Esophagus squamous epithelium (tissue), 5 donors: ENCODE results near the gene CHST3. TPM values are rescaled to one million over a fixed set of nuclear protein-coding genes. Genes with fewer than 3 reads are reported as not detected.
"Not testable (repeated sequence)": the region's sequence is repeated elsewhere in the genome, so short reads cannot be mapped to it uniquely, and the experiment has no call there.

Experiments used
- DNase-seq: peaks from one replicate; lab custom pipeline; 2025; lab: John Stamatoyannopoulos, UW
- H3K27ac ChIP-seq, 4 donors: fragments of 200-600 bp; sonication (generic); one replicate each; pipeline ENCODE4 v1.5.1; 2016 to 2019; ENCODE audit warnings: mild to moderate bottlenecking in 1 of 4
- H3K27me3 ChIP-seq, 4 donors: fragments of 200-600 bp; sonication (generic); 1 replicate in 3 of 4; 2 replicates in 1 of 4; pipeline versions ENCODE4 v1.5.1 to v1.6.0; 2017 to 2021; ENCODE audit warnings: antibody characterized with exemption in 1 of 4
- H3K36me3 ChIP-seq, 3 donors: fragments of 200-600 bp; sonication (generic); one replicate each; pipeline ENCODE4 v1.5.1; 2016 to 2019
- H3K4me1 ChIP-seq, 3 donors: fragments of 200-600 bp; sonication (generic); one replicate each; pipeline ENCODE4 v1.5.1; 2017 to 2019
- H3K4me3 ChIP-seq, 4 donors: fragments of 200-600 bp; sonication (generic); 1 replicate in 3 of 4; 2 replicates in 1 of 4; pipeline ENCODE4 v1.5.1; 2016 to 2019; ENCODE audit warnings: mild to moderate bottlenecking in 2 of 4, moderate library complexity in 1 of 4
- H3K9me3 ChIP-seq, 3 donors: fragments of 200-600 bp; sonication (generic); one replicate each; pipeline ENCODE4 v1.5.1; 2016 to 2019
- POLR2A ChIP-seq, 4 donors: fragments of 450-650 bp; IDR thresholded peaks; one replicate each; pipeline ENCODE4 v1.6.1; 2017; ENCODE audit warnings: antibody characterized with exemption in 4 of 4, mild to moderate bottlenecking in 4 of 4, moderate library complexity in 3 of 4
- WGBS, 2 donors: methylation state at CpG; one replicate each; pipeline ENCODE4 v1.1.5; 2018; 5-methylcytosine and 5-hydroxymethylcytosine counted together
- intact Hi-C: fragments of 100-400 bp; cut with DNase I; formaldehyde crosslinking; loops from one replicate; pipeline ENCODE4 v1.15.0; 2022
- total RNA-seq, 4 donors: library from RNA; depleted of rRNA; stranded (reverse); fragments of >200 nt; gene quantifications; one replicate each; pipeline ENCODE4 v1.1.0, GENCODE V29; 2016
- TF ChIP-seq, protein P1 (sequence below), 6 experiments: fragments of 450-650 bp in 4 of 6; fragments of 200-600 bp in 2 of 6; sonication (generic) in 2 of 6; IDR thresholded peaks; one replicate each; pipeline ENCODE4 v1.5.1; 2016 to 2019; ENCODE audit warnings: antibody characterized with exemption in 6 of 6, mild to moderate bottlenecking in 4 of 6, moderate library complexity in 4 of 6
- donor health status: DM: yes; HTN: yes; CAD: no.

The CHST3 gene
- total RNA-seq, 4 donors from 2014 or later = 5.3 to 15.4 (median 9.6) TPM

DNA sequence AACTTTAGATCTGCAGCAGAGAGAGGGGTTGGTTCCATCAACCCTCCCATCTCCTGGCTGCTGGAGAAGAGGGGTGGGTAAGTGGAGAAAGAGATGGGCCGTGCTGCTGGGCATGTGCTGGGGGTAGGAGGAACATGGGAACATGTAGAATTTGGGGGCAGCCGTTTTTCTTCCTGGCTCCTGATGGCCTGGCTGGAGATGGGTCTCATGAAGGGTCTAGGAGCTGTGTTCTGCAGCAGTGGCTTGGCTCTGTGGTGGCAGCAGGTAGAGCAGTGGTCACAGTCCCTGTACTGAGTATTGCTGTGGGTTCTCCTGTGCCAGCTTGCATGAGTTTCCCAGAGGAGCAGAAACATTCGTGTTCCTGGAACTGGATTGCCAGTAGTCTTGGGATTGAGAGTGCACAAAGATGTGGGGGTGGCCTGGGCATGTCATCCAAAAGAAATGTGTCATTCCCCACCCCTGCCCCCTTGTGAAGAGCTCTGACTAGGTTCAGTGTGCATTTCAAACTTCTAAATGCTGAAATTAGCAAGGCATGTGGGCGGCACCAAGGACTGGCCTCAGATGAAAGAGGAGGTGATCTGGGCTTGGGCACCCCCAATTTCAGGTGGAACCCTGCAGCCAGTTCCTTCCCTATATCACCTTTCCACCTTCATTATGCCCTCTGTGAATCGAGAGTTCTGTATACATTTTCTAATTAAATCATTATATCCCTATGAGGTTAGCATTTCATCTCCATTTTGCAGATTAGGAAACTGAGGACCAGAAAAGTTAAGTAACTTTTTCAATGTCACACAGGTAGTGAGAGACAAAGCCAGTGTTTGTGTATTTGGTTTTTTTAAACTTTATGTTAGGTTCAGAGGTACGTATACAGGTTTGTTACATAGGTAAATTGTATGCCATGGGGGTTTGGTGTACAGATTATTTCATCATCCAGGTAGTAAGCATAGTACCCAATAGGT lies 2.1 kb downstream of the CHST3 start:
- DNase-seq = no peak
- Histone ChIP-seq H3K4me1 (peaks cover 42 to 85% (median 48%) of the 10 kb centered on the region in 3 donors), H3K27ac (peak overlapping the region; percentile 91 to 96 (median 96)), H3K36me3 (no peaks in the 10 kb centered on the region), H3K9me3 (no peaks in the 10 kb centered on the region), H3K27me3 (peaks cover 0 to 21% (median 0%) of the 10 kb centered on the region in 4 donors), H3K4me3 (peak overlapping the region; percentile 63 to 86 (median 83))
- 45 to 46% methylated on average over 4 to 5 of the region's 6 CpGs for WGBS, 2 donors
- TF ChIP-seq, protein P1, sequence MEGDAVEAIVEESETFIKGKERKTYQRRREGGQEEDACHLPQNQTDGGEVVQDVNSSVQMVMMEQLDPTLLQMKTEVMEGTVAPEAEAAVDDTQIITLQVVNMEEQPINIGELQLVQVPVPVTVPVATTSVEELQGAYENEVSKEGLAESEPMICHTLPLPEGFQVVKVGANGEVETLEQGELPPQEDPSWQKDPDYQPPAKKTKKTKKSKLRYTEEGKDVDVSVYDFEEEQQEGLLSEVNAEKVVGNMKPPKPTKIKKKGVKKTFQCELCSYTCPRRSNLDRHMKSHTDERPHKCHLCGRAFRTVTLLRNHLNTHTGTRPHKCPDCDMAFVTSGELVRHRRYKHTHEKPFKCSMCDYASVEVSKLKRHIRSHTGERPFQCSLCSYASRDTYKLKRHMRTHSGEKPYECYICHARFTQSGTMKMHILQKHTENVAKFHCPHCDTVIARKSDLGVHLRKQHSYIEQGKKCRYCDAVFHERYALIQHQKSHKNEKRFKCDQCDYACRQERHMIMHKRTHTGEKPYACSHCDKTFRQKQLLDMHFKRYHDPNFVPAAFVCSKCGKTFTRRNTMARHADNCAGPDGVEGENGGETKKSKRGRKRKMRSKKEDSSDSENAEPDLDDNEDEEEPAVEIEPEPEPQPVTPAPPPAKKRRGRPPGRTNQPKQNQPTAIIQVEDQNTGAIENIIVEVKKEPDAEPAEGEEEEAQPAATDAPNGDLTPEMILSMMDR (IDR thresholded peaks at IDR 0.05) = no peak
- no peak for TF ChIP-seq POLR2A (IDR thresholded peaks at IDR 0.05)
- intact Hi-C loops = no loop called here

DNA sequence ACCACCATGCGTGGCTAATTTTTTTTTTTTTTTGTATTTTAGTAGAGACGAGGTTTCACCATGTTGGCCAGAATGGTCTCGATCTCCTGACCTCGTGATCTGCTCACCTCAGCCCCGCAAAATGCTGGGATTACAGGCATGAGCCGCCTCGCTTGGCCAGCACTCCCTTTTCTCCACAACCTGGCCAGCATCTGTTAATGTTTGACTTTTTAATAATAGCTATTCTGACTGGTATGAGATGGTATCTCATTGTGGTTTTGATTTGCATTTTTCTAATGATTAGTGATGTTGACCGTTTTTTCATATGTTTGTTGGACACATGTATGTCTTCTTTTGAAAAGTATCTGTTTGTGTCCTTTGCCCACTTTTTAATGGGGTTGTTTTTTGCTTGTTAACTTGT lies 3.8 kb downstream of the CHST3 start:
- peaks cover 0 to 21% (median 0%) of the 10 kb centered on the region in 4 donors for H3K27me3 ChIP-seq
- intact Hi-C loops, H3K9me3 ChIP-seq, H3K27ac ChIP-seq, H3K4me3 ChIP-seq, H3K36me3 ChIP-seq, DNase-seq: not testable (repeated sequence)
- peaks cover 54 to 98% (median 63%) of the 10 kb centered on the region in 3 donors for H3K4me1 ChIP-seq
- WGBS, 2 donors = 61 to 65% methylated on average over 7 to 8 of the region's 8 CpGs

DNA sequence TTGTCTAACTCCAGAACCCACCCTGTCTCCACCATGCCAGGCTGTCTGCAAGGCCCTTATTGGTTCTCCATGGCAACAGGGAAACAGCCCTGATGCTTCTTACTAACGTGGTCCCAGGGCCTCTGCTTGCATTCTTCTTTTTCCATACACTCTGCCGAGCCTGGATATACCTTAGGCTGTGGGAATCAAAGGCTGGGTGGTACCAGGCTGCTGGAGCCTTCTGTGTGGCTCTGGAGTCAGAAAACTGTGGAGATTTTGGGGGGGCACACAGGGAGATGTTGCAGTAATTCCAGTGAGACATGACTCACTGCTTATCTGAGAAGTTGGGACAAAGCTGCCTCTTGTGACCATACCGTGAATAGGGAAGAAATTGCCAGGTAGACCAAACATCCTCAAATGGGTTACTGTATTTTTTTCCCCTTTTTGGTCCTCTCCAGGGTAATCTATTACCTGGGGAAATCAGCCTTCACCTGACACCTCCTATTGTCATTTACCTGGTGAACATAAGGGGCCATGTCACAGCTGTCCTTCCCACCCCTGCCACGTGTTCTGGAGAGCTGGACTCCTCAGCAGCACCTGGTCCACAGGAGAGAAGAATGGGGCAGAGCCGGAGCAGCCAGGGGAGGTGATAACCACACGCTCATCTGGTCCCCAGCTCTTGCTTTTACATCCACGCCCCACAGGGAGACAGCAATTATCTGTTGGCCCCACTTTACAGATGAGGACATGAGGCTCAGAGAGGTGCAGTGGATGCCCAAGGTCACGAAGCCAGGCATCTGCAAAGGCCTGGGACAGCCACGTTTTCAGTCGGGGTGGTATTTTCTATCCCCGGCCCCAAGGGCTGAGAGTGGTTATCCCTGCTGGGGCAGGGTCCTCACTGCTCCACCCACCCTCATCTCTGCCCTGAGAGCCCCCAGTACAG lies 4.6 kb downstream of the CHST3 start:
- peaks cover 50 to 98% (median 69%) of the 10 kb centered on the region in 3 donors for H3K4me1 ChIP-seq
- TF ChIP-seq POLR2A (IDR thresholded peaks at IDR 0.05) = no peak
- TF ChIP-seq, protein P1 (IDR thresholded peaks at IDR 0.05) = no peak
- no peak for DNase-seq
- H3K4me3 ChIP-seq = no peak overlapping the region
- H3K27ac ChIP-seq = peak overlapping the region; percentile 65 to 82 (median 74)
- H3K36me3 ChIP-seq = no peaks in the 10 kb centered on the region
- peaks cover 0 to 17% (median 0%) of the 10 kb centered on the region in 4 donors for H3K27me3 ChIP-seq
- H3K9me3 ChIP-seq = no peaks in the 10 kb centered on the region
- WGBS, 2 donors = 31 to 61% methylated on average over 4 to 9 of the region's 11 CpGs
- intact Hi-C loops = no loop called here

DNA sequence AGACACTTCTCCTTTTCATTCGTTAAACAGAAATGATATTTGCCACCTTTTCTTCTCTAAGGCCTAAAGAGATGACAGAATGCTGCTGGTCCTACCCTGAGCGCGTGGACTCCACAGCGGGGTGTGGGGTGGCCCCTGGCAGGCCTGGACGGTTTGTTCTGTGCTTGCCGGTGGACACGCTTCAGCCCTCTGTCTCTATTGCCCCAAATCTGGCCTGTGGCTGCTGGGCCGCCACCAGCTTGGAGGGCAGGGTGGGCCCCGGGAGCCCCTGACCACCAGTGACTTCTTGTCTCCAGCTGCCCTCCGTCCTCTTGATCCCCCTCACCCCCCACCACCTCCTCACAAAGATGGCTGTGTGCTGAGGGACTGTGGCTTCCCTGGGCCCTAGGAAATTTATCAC lies 5.7 kb downstream of the CHST3 start:
- Histone ChIP-seq H3K36me3 (no peaks in the 10 kb centered on the region), H3K27me3 (peaks cover 0 to 6% (median 0%) of the 10 kb centered on the region in 4 donors), H3K4me1 (peaks cover 57 to 98% (median 80%) of the 10 kb centered on the region in 3 donors), H3K27ac (peak overlapping the region; percentile 65 to 82 (median 74)), H3K4me3 (no peak overlapping the region), H3K9me3 (no peaks in the 10 kb centered on the region)
- intact Hi-C loops = no loop called here
- 45 to 61% methylated on average over 2 to 6 of the region's 10 CpGs for WGBS, 2 donors
- TF ChIP-seq POLR2A (IDR thresholded peaks at IDR 0.05) = no peak
- TF ChIP-seq, protein P1 (IDR thresholded peaks at IDR 0.05) = no peak
- DNase-seq = no peak

DNA sequence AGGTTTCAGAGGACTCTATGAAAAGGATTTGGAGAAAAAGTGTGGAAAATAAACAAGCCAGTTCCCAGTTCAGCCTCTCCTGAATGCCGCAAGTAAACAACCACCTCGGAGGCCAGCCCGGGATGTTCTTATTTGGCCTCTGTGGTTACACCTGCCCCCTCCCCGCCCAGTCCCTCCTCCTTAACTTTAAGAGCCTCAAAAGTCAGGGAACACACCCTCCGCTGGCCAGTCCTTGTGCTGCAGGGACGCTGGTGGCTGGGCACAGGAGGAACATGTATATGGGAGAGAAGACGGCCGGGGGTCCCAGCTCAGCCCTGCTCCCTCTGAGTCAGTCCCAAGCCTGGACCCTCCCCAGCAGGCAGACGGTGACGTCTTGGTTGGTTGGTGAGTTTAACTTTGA lies 6.1 kb downstream of the CHST3 start:
- TF ChIP-seq POLR2A (IDR thresholded peaks at IDR 0.05) = no peak
- TF ChIP-seq, protein P1 (IDR thresholded peaks at IDR 0.05) = peak in 3 of 6 experiments; percentile 14 to 38 (median 25)
- no peak for DNase-seq
- 23 to 37% methylated on average over 6 to 10 of the region's 10 CpGs for WGBS, 2 donors
- no peaks in the 10 kb centered on the region for H3K9me3 ChIP-seq
- peaks cover 56 to 98% (median 84%) of the 10 kb centered on the region in 3 donors for H3K4me1 ChIP-seq
- peaks cover 0 to 2% (median 0%) of the 10 kb centered on the region in 4 donors for H3K27me3 ChIP-seq
- intact Hi-C loops = no loop called here
- H3K36me3 ChIP-seq = no peaks in the 10 kb centered on the region
- peak overlapping the region in 1 of 4 donors; percentile 48 for H3K4me3 ChIP-seq
- peak overlapping the region; percentile 65 to 82 (median 74) for H3K27ac ChIP-seq
